ENCODE measurements around the gene IL16.

IL16 gene

GRCh38 chr15:81227716-81228115 lies 31.0 kb downstream of the IL16 start:
- Mint-ChIP-seq H3K27me3 (peaks cover 24 to 29% of the 10 kb centered on the region in 2 donors), H3K36me3 (ENCODE audit: insufficient read depth) (no peaks in the 10 kb centered on the region), H3K4me3 (no peak overlapping the region), H3K4me1 (ENCODE audit: low read depth in 2 of 2) (no peaks in the 10 kb centered on the region), H3K9me3 (no peaks in the 10 kb centered on the region), H3K27ac (no peak overlapping the region)
- no peak for ATAC-seq (replicated peaks)
- DNase-seq, result no peak

DNA sequence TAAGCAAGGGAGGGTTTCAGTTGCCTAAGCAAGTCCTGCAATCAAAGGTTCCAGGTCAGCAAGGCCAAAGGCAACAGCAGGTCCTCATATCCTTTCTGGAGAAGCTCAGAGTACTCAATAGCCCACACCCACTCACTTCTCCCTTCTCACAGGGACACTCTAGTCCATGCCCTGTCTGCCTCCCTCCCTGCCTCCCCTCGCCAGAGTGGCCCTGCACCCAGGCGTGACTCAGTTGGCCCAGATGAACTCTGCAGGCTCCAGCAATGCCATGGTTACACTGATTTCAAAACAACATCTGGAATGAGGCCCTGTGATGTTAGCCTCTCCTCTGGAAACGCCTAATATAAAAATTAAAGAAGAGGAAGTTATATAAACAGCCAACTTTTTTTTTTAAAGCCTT lies 32.9 kb downstream of the IL16 start:
- peaks cover 17 to 29% of the 10 kb centered on the region in 2 donors for H3K27me3 Mint-ChIP-seq
- no peaks in the 10 kb centered on the region for H3K4me1 Mint-ChIP-seq (ENCODE audit: low read depth in 2 of 2)
- no peak overlapping the region for H3K4me3 Mint-ChIP-seq
- no peaks in the 10 kb centered on the region for H3K36me3 Mint-ChIP-seq (ENCODE audit: insufficient read depth)
- no peak overlapping the region for H3K27ac Mint-ChIP-seq
- H3K9me3 Mint-ChIP-seq, result no peaks in the 10 kb centered on the region
- DNase-seq, result no peak
- ATAC-seq (replicated peaks), result no peak

- Mint-ChIP-seq H3K4me3 (no peak overlapping the region), H3K9me3 (no peaks in the 10 kb centered on the region), H3K27me3 (peaks cover 0 to 3% of the 10 kb centered on the region in 2 donors), H3K36me3 (ENCODE audit: insufficient read depth) (no peaks in the 10 kb centered on the region), H3K27ac (peak overlapping the region in 1 of 2 donors; percentile 61), H3K4me1 (ENCODE audit: low read depth in 2 of 2) (no peaks in the 10 kb centered on the region)
- no peak for ATAC-seq (replicated peaks)
- DNase-seq, result no peak
Measured at GRCh38 chr15:81235276-81236123, 38.8 kb downstream of the IL16 start.

- DNase-seq, result no peak
- no peaks in the 10 kb centered on the region for H3K36me3 Mint-ChIP-seq (ENCODE audit: insufficient read depth)
Measured at GRCh38 chr15:81239190-81239589, 42.5 kb downstream of the IL16 start.

DNA sequence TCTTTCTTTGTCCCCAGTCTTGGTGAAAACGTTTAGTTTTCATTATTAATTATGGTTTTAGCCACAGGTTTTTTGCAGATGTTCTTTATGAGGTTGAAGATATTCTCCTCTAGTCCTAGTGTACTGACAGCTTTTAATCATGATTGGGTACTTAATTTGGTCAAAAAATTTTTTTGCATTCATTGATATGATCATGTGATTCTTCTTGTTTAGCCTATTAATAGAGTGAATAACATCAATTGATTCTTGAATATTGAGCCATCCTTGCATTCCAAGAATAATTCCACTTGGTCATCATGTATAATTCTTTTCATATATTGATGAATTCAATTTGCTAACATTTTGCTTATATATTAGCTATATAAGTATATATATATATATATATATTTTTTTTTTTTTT lies 46.1 kb downstream of the IL16 start:
- DNase-seq, result no peak
- Mint-ChIP-seq H3K27me3 (peaks cover 6 to 7% of the 10 kb centered on the region in 2 donors), H3K4me1 (ENCODE audit: low read depth in 2 of 2) (no peaks in the 10 kb centered on the region), H3K4me3 (no peak overlapping the region), H3K27ac (no peak overlapping the region), H3K36me3 (ENCODE audit: insufficient read depth) (no peaks in the 10 kb centered on the region), H3K9me3 (peaks cover 2 to 8% of the 10 kb centered on the region in 2 donors)
- ATAC-seq (replicated peaks), result no peak

More at GRCh38 chr15:81239190-81239589, 42.5 kb downstream of the IL16 start:
- Mint-ChIP-seq H3K4me3 (no peak overlapping the region), H3K4me1 (ENCODE audit: low read depth in 2 of 2) (no peaks in the 10 kb centered on the region), H3K27me3 (no peaks in the 10 kb centered on the region), H3K9me3 (peaks cover 2 to 8% of the 10 kb centered on the region in 2 donors), H3K27ac (no peak overlapping the region)
- no peak for ATAC-seq (replicated peaks)

DNA sequence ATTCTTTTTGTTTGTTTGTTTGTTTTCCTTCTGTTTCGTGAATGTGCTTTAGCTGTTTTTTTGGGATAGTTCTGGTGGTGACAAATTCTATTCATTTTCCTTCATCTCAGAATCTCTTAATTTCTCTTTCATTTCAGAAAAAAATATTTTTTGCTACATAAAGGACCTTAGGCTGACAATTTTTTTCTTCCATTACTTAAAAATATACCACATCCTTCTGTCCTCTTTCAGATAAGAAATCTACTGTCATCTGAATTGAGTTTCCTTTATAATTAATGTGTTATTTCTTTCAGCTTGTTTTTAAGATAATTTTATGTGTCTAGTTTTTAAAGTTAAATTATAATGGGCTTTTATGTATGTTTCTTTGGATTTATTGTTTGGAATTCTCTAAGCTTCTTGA lies 47.6 kb downstream of the IL16 start:
- no peak overlapping the region for H3K4me3 Mint-ChIP-seq
- H3K27ac Mint-ChIP-seq, result no peak overlapping the region
- peaks cover 2 to 8% of the 10 kb centered on the region in 2 donors for H3K9me3 Mint-ChIP-seq
- no peaks in the 10 kb centered on the region for H3K4me1 Mint-ChIP-seq (ENCODE audit: low read depth in 2 of 2)
- no peak for DNase-seq
- peaks cover 11 to 14% of the 10 kb centered on the region in 2 donors for H3K27me3 Mint-ChIP-seq
- H3K36me3 Mint-ChIP-seq (ENCODE audit: insufficient read depth), result no peaks in the 10 kb centered on the region
- no peak for ATAC-seq (replicated peaks)

DNA sequence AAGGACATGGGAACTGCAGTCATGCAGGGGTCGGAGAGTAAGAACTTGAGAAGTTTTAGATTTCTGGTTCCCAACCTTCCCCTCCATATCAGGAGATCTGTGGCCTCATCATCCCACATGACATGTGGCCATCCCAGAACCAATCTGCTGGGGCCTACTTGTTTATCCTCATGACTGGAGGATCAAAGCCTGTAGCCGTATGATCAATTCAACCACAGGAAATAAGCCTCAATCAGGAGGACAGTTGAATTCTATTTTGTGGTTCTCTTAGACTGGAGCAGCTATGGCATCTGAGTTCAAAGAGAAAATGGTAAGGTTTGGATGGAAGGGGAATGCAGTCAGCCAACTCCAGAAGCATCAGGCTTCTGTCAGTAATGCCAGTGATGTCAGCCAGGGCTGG lies 57.2 kb downstream of the IL16 start:
- peaks cover 72 to 73% of the 10 kb centered on the region in 2 donors for H3K27me3 Mint-ChIP-seq
- no peaks in the 10 kb centered on the region for H3K9me3 Mint-ChIP-seq
- ATAC-seq (replicated peaks) (no peak), DNase-seq (no peak)
- no peaks in the 10 kb centered on the region for H3K36me3 Mint-ChIP-seq (ENCODE audit: insufficient read depth)
- no peak overlapping the region for H3K4me3 Mint-ChIP-seq
- no peak overlapping the region for H3K27ac Mint-ChIP-seq
- H3K4me1 Mint-ChIP-seq (ENCODE audit: low read depth in 2 of 2), result no peaks in the 10 kb centered on the region

DNA sequence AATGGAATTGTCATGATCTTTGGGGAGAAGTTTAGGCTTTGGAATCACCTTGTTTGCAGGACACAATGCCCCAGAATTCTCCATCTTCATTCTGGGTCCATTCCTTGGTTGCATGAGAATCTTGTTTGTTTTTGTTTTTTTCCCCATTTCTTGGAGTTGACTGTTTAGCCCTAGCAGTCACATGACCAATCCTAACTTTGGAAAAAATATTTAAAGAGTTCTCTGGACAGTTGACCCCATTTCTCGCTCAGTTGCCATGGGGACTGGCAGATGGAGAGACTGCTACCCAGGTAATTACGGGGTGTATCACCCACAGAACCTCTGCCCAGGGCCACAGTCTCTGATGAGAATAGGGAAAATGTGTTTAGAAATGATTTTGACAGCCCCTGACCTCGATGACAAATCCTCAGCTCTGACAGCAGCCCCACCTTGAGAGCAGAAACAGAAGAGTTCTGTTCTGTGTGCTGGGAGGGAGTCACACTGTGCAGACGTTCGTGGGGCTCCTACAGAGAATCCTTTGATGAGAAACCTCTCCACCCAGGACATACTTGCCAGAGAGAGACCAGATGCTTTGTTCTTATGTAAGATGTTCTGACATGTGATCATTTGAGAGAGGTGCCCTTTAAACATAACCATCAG lies 57.7 kb downstream of the IL16 start:
- Mint-ChIP-seq H3K36me3 (ENCODE audit: insufficient read depth) (no peaks in the 10 kb centered on the region), H3K9me3 (no peaks in the 10 kb centered on the region), H3K4me1 (ENCODE audit: low read depth in 2 of 2) (no peaks in the 10 kb centered on the region), H3K27ac (no peak overlapping the region), H3K4me3 (no peak overlapping the region), H3K27me3 (peaks cover 68 to 73% of the 10 kb centered on the region in 2 donors)
- no peak for DNase-seq
- ATAC-seq (replicated peaks), result no peak

DNA sequence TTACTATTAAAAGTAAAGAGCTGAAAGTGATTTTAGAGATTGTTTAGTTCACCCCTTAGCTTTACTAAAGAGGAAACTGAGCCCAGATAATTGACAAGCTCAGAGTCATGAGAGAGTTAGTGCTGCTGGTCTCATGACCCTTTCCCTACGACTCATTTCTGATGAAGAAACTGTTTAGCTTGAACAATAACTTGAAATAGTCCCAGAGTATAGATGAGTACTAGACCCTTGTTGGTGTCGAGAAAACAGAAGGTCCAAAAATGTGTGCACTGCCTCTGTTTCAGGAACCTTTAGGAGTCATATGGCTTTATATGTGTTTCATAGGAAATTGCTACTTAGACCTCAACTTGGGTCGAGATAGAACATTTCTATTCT lies 58.2 kb downstream of the IL16 start:
- no peaks in the 10 kb centered on the region for H3K9me3 Mint-ChIP-seq
- H3K36me3 Mint-ChIP-seq (ENCODE audit: insufficient read depth), result no peaks in the 10 kb centered on the region
- DNase-seq, result no peak

DNA sequence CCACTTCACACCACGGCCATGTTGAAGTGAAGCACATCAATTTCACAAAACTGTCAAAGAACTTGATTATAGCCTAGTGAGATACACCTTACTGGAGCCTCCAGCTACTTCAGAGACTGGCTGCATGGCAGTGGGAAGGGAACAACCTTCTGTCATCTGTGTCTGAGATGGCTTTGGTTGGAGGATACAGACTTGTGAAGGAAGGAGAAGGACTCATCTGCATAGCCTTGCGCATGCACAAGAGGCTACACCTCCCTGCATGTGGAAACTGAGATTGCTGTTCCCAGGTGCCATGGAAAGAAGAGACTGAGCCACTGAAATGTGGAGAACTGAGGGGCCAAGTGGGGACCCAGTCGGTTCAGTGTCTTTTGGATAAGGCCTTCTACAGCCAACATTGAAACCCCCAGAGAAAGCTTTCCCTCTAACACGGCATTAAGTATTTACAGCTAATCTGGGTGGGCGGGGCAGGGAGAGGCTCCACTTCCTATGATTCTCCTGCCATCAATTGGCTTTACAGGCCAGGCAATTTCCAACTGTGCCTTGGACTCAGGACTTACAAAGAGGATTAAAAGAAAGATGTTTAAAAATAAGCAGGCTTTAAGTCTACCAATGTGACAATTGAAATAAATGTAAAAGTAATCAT lies 58.8 kb downstream of the IL16 start:
- Mint-ChIP-seq H3K9me3 (no peaks in the 10 kb centered on the region), H3K4me1 (ENCODE audit: low read depth in 2 of 2) (no peaks in the 10 kb centered on the region), H3K36me3 (ENCODE audit: insufficient read depth) (no peaks in the 10 kb centered on the region), H3K27ac (no peak overlapping the region), H3K27me3 (peaks cover 67 to 70% of the 10 kb centered on the region in 2 donors), H3K4me3 (no peak overlapping the region)
- DNase-seq, result no peak
- no peak for ATAC-seq (replicated peaks)

More for the DNA sequence above, 58.2 kb downstream of the IL16 start:
- H3K4me3 Mint-ChIP-seq, result no peak overlapping the region
- H3K4me1 Mint-ChIP-seq (ENCODE audit: low read depth in 2 of 2), result no peaks in the 10 kb centered on the region
- H3K27me3 Mint-ChIP-seq, result peaks cover 70 to 72% of the 10 kb centered on the region in 2 donors
- ATAC-seq (replicated peaks), result no peak
- H3K27ac Mint-ChIP-seq, result no peak overlapping the region

GRCh38 chr15:81255958-81256320 lies 59.3 kb downstream of the IL16 start:
- no peaks in the 10 kb centered on the region for H3K4me1 Mint-ChIP-seq (ENCODE audit: low read depth in 2 of 2)
- no peaks in the 10 kb centered on the region for H3K9me3 Mint-ChIP-seq
- no peak overlapping the region for H3K27ac Mint-ChIP-seq
- peaks cover 62 to 65% of the 10 kb centered on the region in 2 donors for H3K27me3 Mint-ChIP-seq
- ATAC-seq (replicated peaks) (no peak), DNase-seq (no peak)
- no peaks in the 10 kb centered on the region for H3K36me3 Mint-ChIP-seq (ENCODE audit: insufficient read depth)
- no peak overlapping the region for H3K4me3 Mint-ChIP-seq

GRCh38 chr15:81256916-81257315 lies 60.2 kb downstream of the IL16 start:
- Mint-ChIP-seq H3K36me3 (ENCODE audit: insufficient read depth) (no peaks in the 10 kb centered on the region), H3K27ac (no peak overlapping the region), H3K4me3 (no peak overlapping the region), H3K27me3 (peaks cover 52 to 55% of the 10 kb centered on the region in 2 donors), H3K9me3 (no peaks in the 10 kb centered on the region), H3K4me1 (ENCODE audit: low read depth in 2 of 2) (no peaks in the 10 kb centered on the region)
- ATAC-seq (replicated peaks) (no peak), DNase-seq (no peak)

- H3K27ac Mint-ChIP-seq, result no peak overlapping the region
- no peak overlapping the region for H3K4me3 Mint-ChIP-seq
- peaks cover 47 to 50% of the 10 kb centered on the region in 2 donors for H3K27me3 Mint-ChIP-seq
- no peak for DNase-seq
- no peaks in the 10 kb centered on the region for H3K4me1 Mint-ChIP-seq (ENCODE audit: low read depth in 2 of 2)
- no peaks in the 10 kb centered on the region for H3K36me3 Mint-ChIP-seq (ENCODE audit: insufficient read depth)
- no peak for ATAC-seq (replicated peaks)
- no peaks in the 10 kb centered on the region for H3K9me3 Mint-ChIP-seq
Measured at GRCh38 chr15:81257435-81257834, 60.8 kb downstream of the IL16 start.

GRCh38 chr15:81258455-81258854 lies 61.8 kb downstream of the IL16 start:
- Mint-ChIP-seq H3K4me3 (no peak overlapping the region), H3K27ac (no peak overlapping the region), H3K36me3 (ENCODE audit: insufficient read depth) (no peaks in the 10 kb centered on the region), H3K27me3 (peaks cover 37 to 39% of the 10 kb centered on the region in 2 donors), H3K9me3 (no peaks in the 10 kb centered on the region), H3K4me1 (ENCODE audit: low read depth in 2 of 2) (no peaks in the 10 kb centered on the region)
- no peak for DNase-seq
- no peak for ATAC-seq (replicated peaks)

Data from effector memory CD8-positive, alpha-beta T cell (primary cell).